GM19397 (cell line): Measurements from ENCODE around the gene RAB3D.

Experiments
- ATAC-seq: cut with Tn5 transposase; IDR thresholded peaks from one replicate; pipeline ENCODE4 v1.9.1; 2021; ENCODE audit warnings: mild to moderate bottlenecking, moderate library complexity; ENCODE audit not compliant: unreplicated experiment

Gene RAB3D

DNA sequence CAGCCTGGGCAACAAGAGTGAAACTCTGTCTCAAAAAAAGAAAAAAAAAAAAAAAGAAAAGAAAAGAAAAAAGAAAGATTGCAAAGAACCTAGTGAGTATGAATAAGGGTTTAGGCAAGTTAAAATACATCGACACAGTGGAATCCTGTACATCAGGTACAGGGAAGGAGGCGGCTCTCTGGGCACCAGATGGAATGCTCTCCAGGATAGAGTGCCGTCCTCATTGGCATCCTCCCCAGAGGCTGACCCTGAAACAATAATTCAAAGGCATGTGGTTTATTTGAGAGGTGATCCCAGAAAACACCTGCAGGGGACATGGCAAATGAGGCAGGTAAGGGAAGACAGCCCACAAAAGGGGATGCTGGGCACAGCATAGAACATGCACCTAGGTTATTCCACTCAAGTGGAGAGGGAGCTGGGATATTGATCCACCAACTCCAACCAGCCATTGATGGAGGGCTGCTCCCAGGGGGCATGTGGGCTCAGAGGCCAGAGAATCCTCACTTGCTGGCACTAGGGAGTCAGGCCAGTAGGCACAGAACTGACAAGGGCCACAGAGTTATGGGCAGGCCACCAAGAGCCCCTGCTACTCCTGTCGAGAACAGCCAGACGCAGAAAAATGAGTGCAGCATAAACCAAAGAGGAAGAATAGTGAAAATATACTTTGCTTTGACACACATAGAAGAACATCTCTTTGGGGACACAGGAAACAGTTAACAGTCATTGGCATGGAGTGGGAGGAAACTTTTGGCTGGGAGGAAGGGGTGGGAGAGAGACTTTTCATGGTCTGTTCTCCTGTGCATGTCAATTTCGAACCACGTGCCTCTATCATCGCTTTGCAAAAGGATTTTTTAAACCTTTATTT lies 39.3 kb downstream of the RAB3D start:
- ATAC-seq, result no peak

GRCh38 chr19:11296264-11296663 lies 43.2 kb downstream of the RAB3D start:
- no peak for ATAC-seq

GRCh38 chr19:11295665-11296245 lies 43.7 kb downstream of the RAB3D start, which contains the start of gene TSPAN16:
TSS of gene TSPAN16 (plus strand) at chr19:11296160. CDS start at chr19:11296298, 138 bp downstream.
- ATAC-seq, result no peak

DNA sequence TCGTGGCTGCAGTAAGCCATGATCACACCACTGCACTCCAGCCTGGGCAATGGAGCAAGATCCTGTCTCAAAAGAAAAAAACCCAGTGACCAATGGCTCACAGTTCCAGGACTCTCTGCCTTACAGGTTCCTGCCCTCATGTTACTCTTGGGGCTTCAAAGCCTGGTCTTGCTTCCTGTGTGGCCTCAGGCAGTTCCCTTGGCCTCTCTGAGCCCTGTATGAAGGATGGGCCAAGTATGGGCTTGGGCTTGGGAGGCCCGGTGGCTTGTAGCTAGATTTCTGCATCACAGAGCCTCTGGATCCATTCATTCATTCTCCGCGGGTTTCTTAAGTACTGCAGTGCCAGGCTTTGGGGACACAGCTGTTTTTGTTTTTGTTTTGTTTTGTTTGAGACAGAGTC lies 44.3 kb downstream of the RAB3D start:
- ATAC-seq, result no peak

DNA sequence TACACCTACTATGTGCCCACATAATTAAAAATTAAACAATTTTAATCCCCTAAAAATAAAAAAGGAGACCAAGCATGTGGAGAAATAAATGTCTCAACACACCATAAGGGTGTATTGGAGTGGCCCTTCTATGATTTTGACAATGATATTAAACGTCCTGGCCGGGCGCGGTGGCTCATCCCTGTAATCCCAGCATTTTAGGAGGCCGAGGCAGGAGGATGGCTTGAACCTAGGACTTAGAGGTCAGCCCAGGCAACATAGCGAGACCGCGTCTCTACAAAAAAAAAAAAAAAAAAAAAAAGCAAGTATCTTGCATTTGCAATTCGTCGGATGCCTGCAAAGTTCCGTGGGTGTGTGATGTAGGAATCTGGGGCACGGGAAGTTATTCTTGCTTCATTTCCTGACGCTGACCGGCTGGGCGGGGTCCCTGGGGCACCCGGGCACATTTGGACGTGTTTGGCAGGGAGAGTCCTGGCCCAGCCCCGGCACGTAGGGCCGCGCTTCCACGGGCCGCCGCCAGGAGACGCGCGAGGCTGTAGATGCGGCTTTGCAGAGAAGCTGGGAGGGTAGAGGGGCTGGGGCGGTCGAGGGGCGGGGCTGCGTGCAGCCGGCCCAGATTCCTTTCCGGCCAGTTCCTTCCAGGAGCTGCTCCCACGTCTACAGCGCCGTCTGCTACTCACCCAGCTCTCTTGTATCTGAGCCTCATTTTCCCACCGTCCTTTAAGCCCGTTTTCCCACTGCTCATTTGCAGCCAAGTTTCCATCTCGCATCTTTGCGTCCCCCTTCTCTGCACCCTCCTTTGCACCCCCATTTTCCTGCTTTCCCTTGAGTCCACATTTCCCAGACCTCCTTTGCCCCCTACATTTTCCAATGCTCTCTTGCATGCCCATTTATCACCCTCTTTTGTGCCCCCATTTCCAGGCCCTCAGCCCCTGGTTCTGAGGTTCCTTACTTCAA lies 45.7 kb downstream of the RAB3D start:
- no peak for ATAC-seq

DNA sequence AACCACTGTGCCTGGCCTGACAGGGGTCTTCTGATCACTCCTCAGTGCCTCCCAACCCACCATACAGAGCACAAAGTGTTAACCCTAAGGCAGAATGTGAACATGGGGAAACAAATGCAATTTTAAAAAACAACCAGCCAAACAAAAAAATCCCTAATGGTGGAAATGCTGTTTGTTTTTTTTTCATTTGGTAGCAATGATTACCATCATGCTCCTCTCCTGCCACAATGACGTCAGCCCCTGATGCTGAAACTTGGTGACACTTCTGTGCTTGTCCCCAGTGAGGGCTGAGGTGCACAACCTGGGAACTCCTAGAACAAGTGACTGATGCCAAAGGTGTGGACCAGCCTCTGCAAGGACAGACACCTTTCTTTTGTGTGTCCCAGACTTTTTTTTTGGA lies 47.5 kb downstream of the RAB3D start:
- no peak for ATAC-seq

DNA sequence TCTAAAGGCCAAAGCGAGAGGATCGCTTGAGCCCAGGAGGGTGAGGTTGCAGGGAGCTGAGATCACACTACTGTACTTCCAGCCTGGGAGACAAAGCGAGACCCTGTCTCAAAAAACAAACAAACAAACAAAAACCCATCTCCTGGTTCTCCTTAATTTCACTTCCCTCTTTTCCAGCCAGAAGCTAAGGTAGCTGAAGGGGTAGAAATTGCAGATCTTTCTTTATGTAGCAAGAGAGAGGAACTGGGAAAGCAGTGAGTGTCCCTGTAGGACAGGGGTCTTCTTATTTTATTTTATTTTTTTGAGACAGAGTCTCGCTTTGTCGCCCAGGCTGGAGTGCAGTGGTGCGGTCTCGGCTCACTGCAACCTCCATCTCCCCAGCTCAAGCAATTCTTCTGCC lies 48.0 kb downstream of the RAB3D start:
- ATAC-seq, result no peak

DNA sequence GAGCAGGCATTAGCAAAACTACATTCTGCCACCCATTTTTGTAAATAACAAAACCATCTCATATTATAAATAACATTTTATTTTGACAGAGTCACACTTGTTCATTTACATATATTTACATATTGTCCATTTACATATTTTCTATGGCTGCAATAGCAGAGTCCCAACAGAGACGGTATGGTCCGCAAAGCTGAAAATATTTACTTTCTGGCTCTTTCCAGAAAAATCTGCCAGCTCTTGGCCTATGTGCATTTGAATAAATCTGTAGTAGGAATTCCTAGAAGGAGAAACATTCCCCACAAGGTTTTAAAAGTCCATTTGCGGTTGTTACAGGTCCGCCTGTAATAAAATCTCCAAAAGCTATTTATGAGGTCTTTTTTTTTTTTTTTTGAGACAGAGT lies 49.2 kb downstream of the RAB3D start:
- no peak for ATAC-seq

DNA sequence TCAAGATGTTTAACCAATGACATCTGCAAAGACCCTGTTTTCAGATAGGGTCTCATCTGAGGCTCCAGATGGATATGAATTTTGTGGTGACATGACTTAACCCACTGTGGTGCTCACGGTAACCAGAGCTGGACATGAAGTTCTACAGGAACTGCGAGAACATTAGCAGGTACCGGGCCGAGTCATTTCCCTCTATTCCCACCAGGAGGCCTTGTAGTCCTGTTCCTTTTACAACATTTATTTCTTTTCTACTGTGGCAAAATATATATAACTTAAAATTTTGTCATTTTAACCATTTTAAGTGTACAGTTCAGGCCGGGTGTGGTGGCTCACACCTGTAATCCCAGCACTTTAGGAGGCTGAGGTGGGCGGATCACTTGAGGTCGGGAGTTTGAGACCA lies 51.1 kb downstream of the RAB3D start:
- ATAC-seq, result no peak

DNA sequence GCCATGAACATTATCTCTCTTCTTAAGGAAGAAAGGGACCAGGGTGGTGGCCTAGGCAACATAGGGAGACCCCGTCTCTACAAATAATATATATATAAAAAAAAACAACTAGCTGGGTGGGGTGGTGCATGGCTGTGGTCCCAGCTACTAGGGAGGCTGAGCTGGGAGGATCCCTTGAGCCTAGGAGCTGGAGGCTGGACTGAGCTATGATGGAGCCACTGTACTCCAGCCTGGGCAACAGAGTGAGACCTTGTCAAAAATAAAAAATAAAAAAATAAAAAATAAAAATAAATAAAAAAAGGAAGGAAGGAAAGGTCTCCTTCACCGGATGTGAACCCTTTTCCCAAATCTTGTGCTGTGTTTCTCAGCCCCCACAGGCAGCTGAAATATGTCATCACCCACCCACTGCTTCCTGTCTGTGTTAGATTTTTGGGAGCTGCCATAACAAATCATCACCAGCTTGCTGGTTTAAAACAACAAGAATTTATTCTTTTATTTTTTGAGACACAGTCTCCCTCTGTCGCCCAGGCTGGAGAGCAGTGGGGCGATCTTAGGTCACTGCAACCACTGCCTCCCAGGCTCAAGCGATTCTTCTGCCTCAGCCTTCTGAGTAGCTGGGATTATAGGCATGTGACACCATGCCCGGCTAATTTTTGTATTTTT lies 53.0 kb downstream of the RAB3D start:
- no peak for ATAC-seq

DNA sequence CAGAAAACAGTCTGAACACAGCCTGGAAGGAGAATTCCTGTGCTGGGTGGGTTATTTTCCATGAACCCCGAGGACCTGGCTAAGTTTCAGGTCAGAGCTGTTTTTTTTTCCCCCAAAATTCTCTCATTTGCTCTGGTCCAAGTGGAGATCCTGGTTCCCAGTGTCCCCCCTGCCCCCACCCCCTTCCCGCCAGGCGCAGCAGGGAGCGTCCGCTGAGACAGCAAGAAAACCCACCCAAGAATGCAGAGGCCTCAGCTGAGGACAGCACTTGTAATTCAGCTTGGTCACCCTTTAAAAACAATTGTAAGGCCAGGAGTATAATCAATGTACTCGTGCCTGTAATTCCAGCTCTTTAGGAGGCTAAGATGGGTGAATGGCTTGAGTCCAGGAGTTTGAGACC lies 54.9 kb downstream of the RAB3D start:
- no peak for ATAC-seq

DNA sequence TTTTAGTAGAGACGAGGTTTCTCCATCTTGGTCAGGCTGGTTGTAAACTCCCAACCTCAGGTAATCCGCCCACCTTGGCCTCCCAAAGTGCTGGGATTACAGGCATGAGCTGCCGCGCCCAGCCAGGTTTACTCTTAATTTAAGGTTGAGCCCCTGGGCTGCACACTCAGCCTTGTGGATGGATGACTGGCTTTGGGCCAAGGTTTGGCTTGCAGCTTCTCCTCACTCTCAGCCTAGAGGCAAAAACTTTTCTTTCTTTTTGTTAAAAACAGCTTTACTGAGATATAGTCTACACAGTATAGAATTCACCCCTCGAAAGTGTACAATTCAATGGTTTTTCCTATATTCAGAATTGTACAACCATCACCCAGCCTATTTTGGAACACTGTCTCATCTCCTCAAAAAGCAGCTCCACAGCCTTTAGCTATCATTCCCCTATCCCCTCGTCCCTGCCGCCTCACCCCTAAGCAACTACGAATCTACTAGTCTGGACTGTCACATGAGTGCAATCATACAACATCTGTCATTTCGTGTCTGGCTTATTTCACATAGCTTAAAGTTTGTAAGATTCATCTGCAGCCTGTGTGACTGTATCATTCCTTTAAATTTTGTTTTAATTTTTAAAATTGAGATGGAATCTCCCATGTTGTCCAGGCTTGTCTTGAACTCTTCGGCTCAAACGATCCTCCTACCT lies 58.0 kb downstream of the RAB3D start:
- ATAC-seq, result no peak

DNA sequence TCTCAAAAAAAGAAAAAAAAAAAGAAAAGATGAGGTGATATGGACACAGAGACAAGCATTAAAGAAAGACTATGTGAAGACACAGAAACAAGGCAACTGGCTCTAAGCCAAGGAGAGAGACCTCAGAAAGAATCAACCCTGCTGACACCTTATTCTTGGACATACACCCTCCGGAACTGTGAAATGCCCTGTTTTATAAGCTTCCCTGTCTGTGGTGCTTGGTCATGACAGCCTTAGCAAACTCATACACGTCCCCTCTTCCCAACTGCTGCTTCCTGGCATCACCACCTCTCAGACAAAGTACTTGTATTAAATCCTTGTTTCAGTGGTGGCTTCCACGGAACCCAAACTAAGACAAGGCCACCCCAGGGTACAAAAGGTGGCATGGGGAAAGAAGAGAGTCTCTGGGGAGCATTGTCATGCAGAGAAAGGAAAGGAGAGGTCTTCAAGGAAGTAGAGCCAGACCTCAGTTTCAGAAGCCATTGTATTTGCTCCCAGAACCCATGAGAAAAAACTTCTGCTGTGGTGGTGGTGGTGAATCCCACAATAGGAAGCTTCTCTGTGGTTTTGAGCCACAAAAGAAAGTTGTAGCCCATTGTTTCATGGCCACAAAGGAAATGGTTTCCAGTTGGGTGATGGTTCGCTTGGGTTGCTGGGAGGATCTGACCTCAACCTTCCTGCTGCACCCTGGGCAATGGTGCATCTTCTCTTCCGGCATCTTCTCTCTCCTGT lies 59.8 kb downstream of the RAB3D start:
- no peak for ATAC-seq

GRCh38 chr19:11278670-11279069 lies 60.8 kb downstream of the RAB3D start:
- no peak for ATAC-seq

- no peak for ATAC-seq
Observed at GRCh38 chr19:11274533-11275086, 64.8 kb downstream of the RAB3D start.

DNA sequence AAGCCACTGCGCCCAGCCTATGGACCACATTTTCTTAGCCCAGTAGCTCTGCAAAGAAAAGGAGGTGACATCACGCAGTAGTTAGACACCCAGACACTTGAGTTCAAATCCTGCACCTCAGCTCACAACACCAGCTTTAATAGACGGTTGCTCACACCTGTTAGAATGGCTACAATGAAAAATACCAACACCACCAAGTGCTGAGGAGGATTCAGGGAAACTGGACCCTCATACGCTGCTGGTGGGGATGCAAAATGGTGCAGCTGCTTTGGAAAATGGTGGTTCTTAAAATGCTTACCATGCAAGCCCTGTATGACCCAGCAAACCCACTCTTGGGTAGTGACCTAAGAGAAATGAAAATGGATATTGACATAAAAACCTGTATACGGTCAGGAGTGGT lies 65.5 kb downstream of the RAB3D start:
- no peak for ATAC-seq

GRCh38 chr19:11273296-11273695 lies 66.2 kb downstream of the RAB3D start:
- ATAC-seq, result no peak
